ENCODE measurements around the gene LCLAT1. TPM values are rescaled to one million over a fixed set of nuclear protein-coding genes. Genes with fewer than 3 reads are reported as not detected.
"Not testable (repeated sequence)": the region's sequence is repeated elsewhere in the genome, so short reads cannot be mapped to it uniquely, and the experiment has no call there.

LCLAT1 gene
- total RNA-seq, 2 experiments from 2014 or later = 8.3 to 10.2 TPM

DNA sequence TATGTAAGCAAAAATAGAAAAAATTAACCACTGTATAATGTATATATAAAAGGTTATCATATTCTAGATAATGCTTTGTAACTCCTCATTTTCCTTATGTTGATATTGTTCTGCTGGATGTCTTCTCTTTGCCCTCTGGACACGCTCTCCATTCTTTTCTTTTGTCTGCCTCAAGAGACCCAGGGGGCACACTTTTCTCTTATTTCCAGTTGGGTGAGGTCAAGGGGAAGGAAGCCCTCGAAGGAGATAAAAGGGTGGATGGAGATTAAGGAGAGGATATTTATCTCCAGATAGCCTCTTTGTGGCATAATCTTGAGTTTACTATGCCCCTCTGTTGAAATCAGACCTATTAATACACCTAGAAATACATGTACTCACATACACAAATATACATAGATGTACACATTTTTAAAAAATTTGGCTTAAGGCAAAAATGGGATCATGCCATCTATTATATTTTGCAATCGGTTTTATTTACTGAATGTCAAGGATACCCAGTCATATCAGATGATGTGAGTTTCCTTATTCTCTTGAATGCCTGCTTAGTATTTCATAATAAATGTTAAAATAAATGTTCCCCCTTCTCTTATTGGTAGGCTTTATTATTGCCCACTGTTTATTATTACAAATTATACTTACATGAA, 65.3 kb downstream of the LCLAT1 start:
- Histone ChIP-seq H3K27me3 (ENCODE audit: control insufficient read depth in 1 of 2, insufficient read depth in 2 of 2, low read length in 2 of 2) (no peaks in the 10 kb centered on the region), H3K27ac (ENCODE audit: low read depth in 1 of 2, low read length in 2 of 2) (no peak overlapping the region), H3K36me3 (ENCODE audit: insufficient read depth, low read length) (no peaks in the 10 kb centered on the region), H3K9me3 (ENCODE audit: control insufficient read depth in 1 of 2, insufficient read depth in 1 of 2, low read length in 2 of 2) (no peaks in the 10 kb centered on the region), H3K4me1 (ENCODE audit: insufficient read depth, low read length) (no peaks in the 10 kb centered on the region), H3K4me3 (ENCODE audit: low read length) (no peak overlapping the region)
- intact Hi-C loops (cut with DNase I, micrococcal nuclease) = no loop called here
- no peak for DNase-seq
- H3K36me3 Mint-ChIP-seq (ENCODE audit: low read depth) = peaks cover 33% of the 10 kb centered on the region
- peaks cover 67% of the 10 kb centered on the region for H3K4me1 Mint-ChIP-seq (ENCODE audit: low read depth)
- ChIA-PET CTCF (no interaction called here), POLR2A (no interaction called here)
- no peak overlapping the region for H3K27ac Mint-ChIP-seq
- ATAC-seq (ENCODE audit: poor library complexity) = no peak
- no peak overlapping the region for H3K4me3 Mint-ChIP-seq
- no peaks in the 10 kb centered on the region for H3K27me3 Mint-ChIP-seq
- TF ChIP-seq, protein P1, sequence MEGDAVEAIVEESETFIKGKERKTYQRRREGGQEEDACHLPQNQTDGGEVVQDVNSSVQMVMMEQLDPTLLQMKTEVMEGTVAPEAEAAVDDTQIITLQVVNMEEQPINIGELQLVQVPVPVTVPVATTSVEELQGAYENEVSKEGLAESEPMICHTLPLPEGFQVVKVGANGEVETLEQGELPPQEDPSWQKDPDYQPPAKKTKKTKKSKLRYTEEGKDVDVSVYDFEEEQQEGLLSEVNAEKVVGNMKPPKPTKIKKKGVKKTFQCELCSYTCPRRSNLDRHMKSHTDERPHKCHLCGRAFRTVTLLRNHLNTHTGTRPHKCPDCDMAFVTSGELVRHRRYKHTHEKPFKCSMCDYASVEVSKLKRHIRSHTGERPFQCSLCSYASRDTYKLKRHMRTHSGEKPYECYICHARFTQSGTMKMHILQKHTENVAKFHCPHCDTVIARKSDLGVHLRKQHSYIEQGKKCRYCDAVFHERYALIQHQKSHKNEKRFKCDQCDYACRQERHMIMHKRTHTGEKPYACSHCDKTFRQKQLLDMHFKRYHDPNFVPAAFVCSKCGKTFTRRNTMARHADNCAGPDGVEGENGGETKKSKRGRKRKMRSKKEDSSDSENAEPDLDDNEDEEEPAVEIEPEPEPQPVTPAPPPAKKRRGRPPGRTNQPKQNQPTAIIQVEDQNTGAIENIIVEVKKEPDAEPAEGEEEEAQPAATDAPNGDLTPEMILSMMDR (IDR thresholded peaks at IDR 0.05) = no peak
- H3K9me3 Mint-ChIP-seq = peaks cover 10% of the 10 kb centered on the region

- H3K4me3 ChIP-seq (ENCODE audit: low read length); H3K27ac Mint-ChIP-seq; ATAC-seq (ENCODE audit: poor library complexity); H3K9me3 ChIP-seq (ENCODE audit: control insufficient read depth in 1 of 2, insufficient read depth in 1 of 2, low read length in 2 of 2); DNase-seq; H3K27me3 ChIP-seq (ENCODE audit: control insufficient read depth in 1 of 2, insufficient read depth in 2 of 2, low read length in 2 of 2); H3K27ac ChIP-seq (ENCODE audit: low read depth in 1 of 2, low read length in 2 of 2); H3K4me3 Mint-ChIP-seq; H3K9me3 Mint-ChIP-seq; CTCF ChIA-PET; H3K4me1 ChIP-seq (ENCODE audit: insufficient read depth, low read length); H3K27me3 Mint-ChIP-seq; H3K36me3 ChIP-seq (ENCODE audit: insufficient read depth, low read length); POLR2A ChIA-PET; intact Hi-C loops (cut with DNase I, micrococcal nuclease): not testable (repeated sequence)
- H3K36me3 Mint-ChIP-seq (ENCODE audit: low read depth) = peaks cover 35% of the 10 kb centered on the region
- peaks cover 57% of the 10 kb centered on the region for H3K4me1 Mint-ChIP-seq (ENCODE audit: low read depth)
Observed at GRCh38 chr2:30513649-30514048, 66.6 kb downstream of the LCLAT1 start.

GRCh38 chr2:30514134-30514847, 67.2 kb downstream of the LCLAT1 start:
- Mint-ChIP-seq H3K36me3 (ENCODE audit: low read depth) (peaks cover 36% of the 10 kb centered on the region), H3K27me3 (no peaks in the 10 kb centered on the region), H3K27ac (no peak overlapping the region), H3K9me3 (peaks cover 6% of the 10 kb centered on the region), H3K4me3 (no peak overlapping the region), H3K4me1 (ENCODE audit: low read depth) (peaks cover 50% of the 10 kb centered on the region)
- TF ChIP-seq, protein P1 (IDR thresholded peaks at IDR 0.05) = no peak
- DNase-seq (no peak), ATAC-seq (ENCODE audit: poor library complexity) (no peak)
- no peak overlapping the region for H3K4me3 ChIP-seq (ENCODE audit: low read length)
- no peaks in the 10 kb centered on the region for H3K36me3 ChIP-seq (ENCODE audit: insufficient read depth, low read length)
- POLR2A ChIA-PET = no interaction called here
- peaks cover 4 to 11% of the 10 kb centered on the region in 2 experiments for H3K9me3 ChIP-seq (ENCODE audit: control insufficient read depth in 1 of 2, insufficient read depth in 1 of 2, low read length in 2 of 2)
- no peak overlapping the region for H3K27ac ChIP-seq (ENCODE audit: low read depth in 1 of 2, low read length in 2 of 2)
- intact Hi-C loops (cut with DNase I, micrococcal nuclease) = no loop called here
- CTCF ChIA-PET = no interaction called here
- no peaks in the 10 kb centered on the region for H3K27me3 ChIP-seq (ENCODE audit: control insufficient read depth in 1 of 2, insufficient read depth in 2 of 2, low read length in 2 of 2)
- no peaks in the 10 kb centered on the region for H3K4me1 ChIP-seq (ENCODE audit: insufficient read depth, low read length)

Data from CD4-positive, alpha-beta T cell (primary cell).